Vagina (tissue), 2 donors: ENCODE measurements around the gene GLP1R. TPM values are rescaled to one million over a fixed set of nuclear protein-coding genes. Genes with fewer than 3 reads are reported as not detected.

Experiments
- DNase-seq, 2 donors: peaks; one replicate each; pipeline ENCODE4 v3.0.0-alpha.2; 2017; ENCODE audit errors: extremely low spot score in 2 of 2
- H3K27ac ChIP-seq: fragments of 200-600 bp; sonication (generic); one replicate; pipeline ENCODE4 v1.5.1; 2019
- H3K27me3 ChIP-seq: fragments of 200-600 bp; sonication (generic); one replicate; pipeline ENCODE4 v1.5.1; 2019
- H3K36me3 ChIP-seq, 2 donors: fragments of 200-600 bp; sonication (generic); one replicate each; pipeline ENCODE4 v1.5.1; 2017 to 2019
- H3K4me1 ChIP-seq: fragments of 200-600 bp; sonication (generic); one replicate; pipeline ENCODE4 v1.5.1; 2019
- H3K4me3 ChIP-seq, 2 donors: fragments of 200-600 bp; sonication (generic); 1 replicate in 1 of 2; 2 replicates in 1 of 2; pipeline ENCODE4 v1.5.1; 2016 to 2019
- H3K9me3 ChIP-seq: fragments of 200-600 bp; sonication (generic); one replicate; pipeline ENCODE4 v1.5.1; 2019
- POLR2A ChIP-seq, 2 donors: fragments of 450-650 bp; IDR thresholded peaks; one replicate each; pipeline ENCODE4 v1.6.1; 2017; ENCODE audit warnings: antibody characterized with exemption in 2 of 2, mild to moderate bottlenecking in 2 of 2, moderate library complexity in 2 of 2
- POLR2AphosphoS5 ChIP-seq, 2 donors: sonication (generic); formaldehyde crosslinking; IDR thresholded peaks; one replicate each; pipeline ENCODE4 v1.9.0; 2017; ENCODE audit warnings: antibody characterized with exemption in 2 of 2, mild to moderate bottlenecking in 2 of 2, low read depth in 1 of 2; ENCODE audit not compliant: insufficient read depth in 1 of 2
- intact Hi-C: fragments of 100-400 bp; cut with DNase I; formaldehyde crosslinking; loops from one replicate; pipeline ENCODE4 v1.15.1; 2023
- total RNA-seq: library from RNA; depleted of rRNA; stranded (reverse); fragments of >200 nt; gene quantifications from one replicate; pipeline ENCODE4 v1.2.3, GENCODE V29; 2016
- TF ChIP-seq, protein P1 (sequence below), 3 experiments: fragments of 450-650 bp in 2 of 3; fragments of 200-600 bp in 1 of 3; sonication (generic) in 1 of 3; IDR thresholded peaks; one replicate each; pipeline ENCODE4 v1.5.1; 2017 to 2019; ENCODE audit warnings: antibody characterized with exemption in 3 of 3, mild to moderate bottlenecking in 2 of 3, moderate library complexity in 2 of 3

The GLP1R gene
- total RNA-seq, 1 donor from 2014 or later, result not detected

DNA sequence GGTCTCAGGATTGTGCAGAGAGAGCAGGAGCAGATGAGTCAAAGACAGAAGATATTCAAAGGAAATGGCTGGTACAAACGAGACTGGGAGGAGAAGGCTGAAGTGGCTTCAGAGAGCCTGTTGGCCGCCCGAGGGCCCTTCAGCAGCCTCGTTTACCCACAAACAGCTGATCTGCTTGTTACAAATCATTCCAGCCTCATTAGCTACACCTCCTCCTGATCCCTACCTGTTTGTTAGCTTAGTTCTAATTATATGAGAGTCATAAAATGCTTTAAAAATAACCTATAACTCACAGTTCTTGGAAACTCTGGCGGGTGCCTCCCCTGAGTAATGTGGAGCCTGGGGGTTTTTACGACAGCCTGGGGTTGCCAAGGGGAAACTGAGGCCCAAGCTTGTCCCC, 12.6 kb downstream of the GLP1R start:
- Histone ChIP-seq H3K27me3 (no peaks in the 10 kb centered on the region), H3K4me3 (no peak overlapping the region), H3K27ac (no peak overlapping the region), H3K36me3 (no peaks in the 10 kb centered on the region), H3K9me3 (no peaks in the 10 kb centered on the region), H3K4me1 (no peaks in the 10 kb centered on the region)
- no peak for DNase-seq
- no peak for TF ChIP-seq POLR2A (IDR thresholded peaks at IDR 0.05)
- no peak for TF ChIP-seq POLR2AphosphoS5 (IDR thresholded peaks at IDR 0.05; ENCODE audit: insufficient read depth in 1 of 2, low read depth in 1 of 2)
- TF ChIP-seq, protein P1, sequence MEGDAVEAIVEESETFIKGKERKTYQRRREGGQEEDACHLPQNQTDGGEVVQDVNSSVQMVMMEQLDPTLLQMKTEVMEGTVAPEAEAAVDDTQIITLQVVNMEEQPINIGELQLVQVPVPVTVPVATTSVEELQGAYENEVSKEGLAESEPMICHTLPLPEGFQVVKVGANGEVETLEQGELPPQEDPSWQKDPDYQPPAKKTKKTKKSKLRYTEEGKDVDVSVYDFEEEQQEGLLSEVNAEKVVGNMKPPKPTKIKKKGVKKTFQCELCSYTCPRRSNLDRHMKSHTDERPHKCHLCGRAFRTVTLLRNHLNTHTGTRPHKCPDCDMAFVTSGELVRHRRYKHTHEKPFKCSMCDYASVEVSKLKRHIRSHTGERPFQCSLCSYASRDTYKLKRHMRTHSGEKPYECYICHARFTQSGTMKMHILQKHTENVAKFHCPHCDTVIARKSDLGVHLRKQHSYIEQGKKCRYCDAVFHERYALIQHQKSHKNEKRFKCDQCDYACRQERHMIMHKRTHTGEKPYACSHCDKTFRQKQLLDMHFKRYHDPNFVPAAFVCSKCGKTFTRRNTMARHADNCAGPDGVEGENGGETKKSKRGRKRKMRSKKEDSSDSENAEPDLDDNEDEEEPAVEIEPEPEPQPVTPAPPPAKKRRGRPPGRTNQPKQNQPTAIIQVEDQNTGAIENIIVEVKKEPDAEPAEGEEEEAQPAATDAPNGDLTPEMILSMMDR (IDR thresholded peaks at IDR 0.05), result no peak
- intact Hi-C loops, result no loop called here

- Histone ChIP-seq H3K36me3 (no peaks in the 10 kb centered on the region), H3K4me3 (no peak overlapping the region), H3K4me1 (no peaks in the 10 kb centered on the region), H3K27ac (no peak overlapping the region), H3K9me3 (no peaks in the 10 kb centered on the region), H3K27me3 (no peaks in the 10 kb centered on the region)
- intact Hi-C loops, result no loop called here
- DNase-seq, result no peak
- TF ChIP-seq POLR2A (IDR thresholded peaks at IDR 0.05), result no peak
- no peak for TF ChIP-seq POLR2AphosphoS5 (IDR thresholded peaks at IDR 0.05; ENCODE audit: insufficient read depth in 1 of 2, low read depth in 1 of 2)
- TF ChIP-seq, protein P1 (IDR thresholded peaks at IDR 0.05), result no peak
These were observed 13.0 kb downstream of the GLP1R start for GRCh38 chr6:39061588-39061987.

DNA sequence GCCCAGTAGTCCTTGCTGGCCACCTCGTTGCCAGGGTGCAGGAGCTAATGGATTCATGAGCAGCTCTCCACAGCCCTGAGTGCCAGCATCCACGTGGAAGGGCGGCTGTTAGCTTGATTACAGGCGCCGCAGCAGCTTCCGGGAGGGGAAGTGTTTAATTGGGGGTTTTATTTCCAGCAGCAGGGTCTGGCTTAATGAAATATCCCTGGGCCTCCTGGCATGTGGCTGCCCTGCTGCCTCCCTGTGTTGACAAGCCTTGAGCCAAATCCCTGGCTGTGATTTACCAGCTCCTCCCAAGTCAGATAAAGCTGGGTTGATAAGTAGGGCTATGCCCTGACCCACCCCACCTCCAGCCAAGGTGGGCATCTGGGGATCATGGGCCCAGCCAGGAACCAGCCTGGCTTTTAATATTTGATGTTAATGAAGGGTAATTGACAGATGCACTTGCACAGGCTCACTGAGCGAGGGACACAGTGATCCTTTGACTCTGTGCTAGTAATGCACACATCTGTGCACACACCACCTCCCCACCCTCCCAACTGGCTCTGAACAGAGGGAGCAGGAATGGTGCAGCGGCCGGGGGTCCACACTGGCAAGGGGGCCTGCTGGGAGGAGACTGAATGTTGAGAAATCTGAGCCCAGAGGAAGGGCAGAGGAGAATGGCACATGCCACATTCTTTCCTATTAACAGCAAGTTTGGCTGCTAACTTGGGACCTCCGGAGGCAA, 13.6 kb downstream of the GLP1R start:
- H3K36me3 ChIP-seq, result no peaks in the 10 kb centered on the region
- no peaks in the 10 kb centered on the region for H3K4me1 ChIP-seq
- intact Hi-C loops, result no loop called here
- H3K27me3 ChIP-seq, result no peaks in the 10 kb centered on the region
- no peak for TF ChIP-seq POLR2A (IDR thresholded peaks at IDR 0.05)
- TF ChIP-seq, protein P1 (IDR thresholded peaks at IDR 0.05), result no peak
- no peak for TF ChIP-seq POLR2AphosphoS5 (IDR thresholded peaks at IDR 0.05; ENCODE audit: insufficient read depth in 1 of 2, low read depth in 1 of 2)
- no peaks in the 10 kb centered on the region for H3K9me3 ChIP-seq
- no peak overlapping the region for H3K27ac ChIP-seq
- H3K4me3 ChIP-seq, result no peak overlapping the region
- no peak for DNase-seq

GRCh38 chr6:39063526-39063925, 14.9 kb downstream of the GLP1R start:
- no peak for DNase-seq
- H3K4me3 ChIP-seq, result no peak overlapping the region
- H3K36me3 ChIP-seq, result no peaks in the 10 kb centered on the region
- no peak overlapping the region for H3K27ac ChIP-seq
- no peaks in the 10 kb centered on the region for H3K4me1 ChIP-seq
- intact Hi-C loops, result no loop called here
- TF ChIP-seq, protein P1 (IDR thresholded peaks at IDR 0.05), result no peak
- no peak for TF ChIP-seq POLR2A (IDR thresholded peaks at IDR 0.05)
- no peak for TF ChIP-seq POLR2AphosphoS5 (IDR thresholded peaks at IDR 0.05; ENCODE audit: insufficient read depth in 1 of 2, low read depth in 1 of 2)
- no peaks in the 10 kb centered on the region for H3K9me3 ChIP-seq
- no peaks in the 10 kb centered on the region for H3K27me3 ChIP-seq

DNA sequence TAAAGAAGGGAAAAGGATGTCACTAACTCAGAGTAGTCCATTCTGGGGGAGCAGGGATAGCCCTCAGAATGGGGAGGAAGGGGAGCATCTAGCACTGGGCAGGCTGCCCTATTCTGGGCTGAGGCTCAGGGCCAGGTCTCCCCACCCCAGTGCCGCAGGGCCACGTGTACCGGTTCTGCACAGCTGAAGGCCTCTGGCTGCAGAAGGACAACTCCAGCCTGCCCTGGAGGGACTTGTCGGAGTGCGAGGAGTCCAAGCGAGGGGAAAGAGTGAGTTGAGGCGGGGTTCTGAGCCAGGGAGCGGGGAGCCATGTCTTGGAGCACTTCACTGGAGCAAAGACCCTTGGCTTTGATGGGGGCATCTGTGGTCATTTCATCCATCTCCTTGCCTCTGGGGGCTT, 17.0 kb downstream of the GLP1R start:
- TF ChIP-seq POLR2A (IDR thresholded peaks at IDR 0.05) (no peak), POLR2AphosphoS5 (IDR thresholded peaks at IDR 0.05; ENCODE audit: insufficient read depth in 1 of 2, low read depth in 1 of 2) (no peak)
- TF ChIP-seq, protein P1 (IDR thresholded peaks at IDR 0.05), result no peak
- Histone ChIP-seq H3K4me1 (no peaks in the 10 kb centered on the region), H3K36me3 (no peaks in the 10 kb centered on the region), H3K4me3 (no peak overlapping the region), H3K27ac (no peak overlapping the region), H3K9me3 (no peaks in the 10 kb centered on the region), H3K27me3 (no peaks in the 10 kb centered on the region)
- no peak for DNase-seq
- intact Hi-C loops, result no loop called here
